Activated CD8-positive, alpha-beta memory T cell treated with anti-CD3 and anti-CD28 coated beads, Interleukin-2, amount 10 ng/mL, durations not matched to agents 7 days and 5 days (primary cell): Measurements from ENCODE around the gene NTM. TPM values are rescaled to one million over a fixed set of nuclear protein-coding genes. Genes with fewer than 3 reads are reported as not detected.

ENCODE experiments used
- ATAC-seq: fragments of 150-1000 bp; cut with Tn5 transposase; one replicate; pipeline ENCODE4 v1.10.0; 2021; ENCODE audit warnings: moderate library complexity
- CTCF ChIA-PET: fragments of 350-600 bp; sonication (Branson Sonifier 250); formaldehyde crosslinking; loops from one replicate; lab custom pipeline; 2021; ENCODE audit warnings: antibody characterized with exemption; lab: Charles Lee
- DNase-seq: peaks from one replicate; pipeline ENCODE4 v3.0.0-alpha.2; 2020
- H3K27ac Mint-ChIP-seq: one replicate; pipeline ENCODE4 v1.8.0; 2021; ENCODE audit warnings: mild to moderate bottlenecking, mixed read lengths
- H3K27me3 Mint-ChIP-seq: one replicate; pipeline ENCODE4 v1.8.0; 2021; ENCODE audit warnings: mixed read lengths
- H3K36me3 Mint-ChIP-seq: one replicate; pipeline ENCODE4 v1.8.0; 2021; ENCODE audit warnings: mild to moderate bottlenecking, mixed read lengths
- H3K4me1 Mint-ChIP-seq: one replicate; pipeline ENCODE4 v1.8.0; 2021; ENCODE audit warnings: mixed read lengths
- H3K4me3 Mint-ChIP-seq: one replicate; pipeline ENCODE4 v1.8.0; 2021; ENCODE audit warnings: mild to moderate bottlenecking, moderate library complexity, mixed read lengths
- H3K9me3 Mint-ChIP-seq: one replicate; pipeline ENCODE4 v1.8.0; 2022; ENCODE audit warnings: low read depth, mixed read lengths
- total RNA-seq, 2 experiments: library from RNA; stranded (reverse); gene quantifications; one replicate each; pipeline ENCODE4 v1.2.3, GENCODE V29; 2021

Gene NTM
- total RNA-seq, 2 experiments from 2014 or later = not detected

- Mint-ChIP-seq H3K27me3 (no peaks in the 10 kb centered on the region), H3K4me3 (no peak overlapping the region), H3K27ac (no peak overlapping the region), H3K9me3 (peaks cover 8% of the 10 kb centered on the region), H3K4me1 (no peaks in the 10 kb centered on the region), H3K36me3 (no peaks in the 10 kb centered on the region)
- CTCF ChIA-PET = no interaction called here
- ATAC-seq (no peak), DNase-seq (no peak)
Observed at GRCh38 chr11:131866535-131867400, 496.4 kb downstream of the NTM start.

GRCh38 chr11:131867457-131868257, 497.2 kb downstream of the NTM start:
- no peak overlapping the region for H3K27ac Mint-ChIP-seq
- H3K36me3 Mint-ChIP-seq = no peaks in the 10 kb centered on the region
- H3K27me3 Mint-ChIP-seq = no peaks in the 10 kb centered on the region
- DNase-seq (no peak), ATAC-seq (no peak)
- H3K4me1 Mint-ChIP-seq = no peaks in the 10 kb centered on the region
- CTCF ChIA-PET = interaction anchor here (0.6 kb wide), 1 partner anchor 161 kb away, joined by 4 read pairs; no protein-coding TSS in a partner anchor
- H3K4me3 Mint-ChIP-seq = no peak overlapping the region
- peaks cover 8% of the 10 kb centered on the region for H3K9me3 Mint-ChIP-seq

GRCh38 chr11:131868629-131869507, 498.5 kb downstream of the NTM start:
- Mint-ChIP-seq H3K9me3 (peaks cover 8% of the 10 kb centered on the region), H3K4me1 (no peaks in the 10 kb centered on the region), H3K4me3 (no peak overlapping the region), H3K27ac (no peak overlapping the region), H3K27me3 (no peaks in the 10 kb centered on the region), H3K36me3 (no peaks in the 10 kb centered on the region)
- DNase-seq (no peak), ATAC-seq (no peak)
- CTCF ChIA-PET = no interaction called here

- CTCF ChIA-PET = no interaction called here
Observed at GRCh38 chr11:131870305-131870704, 499.9 kb downstream of the NTM start.

GRCh38 chr11:131871006-131871405, 500.6 kb downstream of the NTM start:
- Mint-ChIP-seq H3K9me3 (peaks cover 6% of the 10 kb centered on the region), H3K4me3 (no peak overlapping the region), H3K36me3 (no peaks in the 10 kb centered on the region), H3K4me1 (no peaks in the 10 kb centered on the region), H3K27me3 (no peaks in the 10 kb centered on the region), H3K27ac (no peak overlapping the region)
- ATAC-seq = no peak
- no peak for DNase-seq
- CTCF ChIA-PET = no interaction called here

More at GRCh38 chr11:131870305-131870704, 499.9 kb downstream of the NTM start:
- no peak overlapping the region for H3K27ac Mint-ChIP-seq
- no peak for ATAC-seq
- H3K4me1 Mint-ChIP-seq = no peaks in the 10 kb centered on the region
- peaks cover 8% of the 10 kb centered on the region for H3K9me3 Mint-ChIP-seq
- no peaks in the 10 kb centered on the region for H3K36me3 Mint-ChIP-seq
- no peak overlapping the region for H3K4me3 Mint-ChIP-seq
- H3K27me3 Mint-ChIP-seq = no peaks in the 10 kb centered on the region
- DNase-seq = no peak

- Mint-ChIP-seq H3K27ac (no peak overlapping the region), H3K36me3 (no peaks in the 10 kb centered on the region), H3K4me1 (no peaks in the 10 kb centered on the region), H3K27me3 (no peaks in the 10 kb centered on the region), H3K4me3 (no peak overlapping the region), H3K9me3 (no peaks in the 10 kb centered on the region)
- ATAC-seq (no peak), DNase-seq (no peak)
- CTCF ChIA-PET = no interaction called here
Observed at GRCh38 chr11:131874070-131874469, 503.7 kb downstream of the NTM start.

- Mint-ChIP-seq H3K9me3 (no peaks in the 10 kb centered on the region), H3K36me3 (no peaks in the 10 kb centered on the region), H3K27ac (no peak overlapping the region), H3K4me3 (no peak overlapping the region), H3K4me1 (no peaks in the 10 kb centered on the region), H3K27me3 (no peaks in the 10 kb centered on the region)
- ATAC-seq (no peak), DNase-seq (no peak)
- CTCF ChIA-PET = no interaction called here
Observed at GRCh38 chr11:131875611-131876010, 505.2 kb downstream of the NTM start.

GRCh38 chr11:131877246-131877942, 507.0 kb downstream of the NTM start:
- no peaks in the 10 kb centered on the region for H3K27me3 Mint-ChIP-seq
- H3K27ac Mint-ChIP-seq = no peak overlapping the region
- CTCF ChIA-PET = no interaction called here
- no peaks in the 10 kb centered on the region for H3K9me3 Mint-ChIP-seq
- DNase-seq (no peak), ATAC-seq (no peak)
- no peaks in the 10 kb centered on the region for H3K36me3 Mint-ChIP-seq
- no peak overlapping the region for H3K4me3 Mint-ChIP-seq
- H3K4me1 Mint-ChIP-seq = no peaks in the 10 kb centered on the region

- Mint-ChIP-seq H3K4me1 (no peaks in the 10 kb centered on the region), H3K27me3 (no peaks in the 10 kb centered on the region), H3K27ac (no peak overlapping the region), H3K4me3 (no peak overlapping the region), H3K36me3 (no peaks in the 10 kb centered on the region), H3K9me3 (no peaks in the 10 kb centered on the region)
- no peak for ATAC-seq
- DNase-seq = no peak
- CTCF ChIA-PET = no interaction called here
Observed at GRCh38 chr11:131880316-131880715, 509.9 kb downstream of the NTM start.

- Mint-ChIP-seq H3K27me3 (no peaks in the 10 kb centered on the region), H3K27ac (no peak overlapping the region), H3K36me3 (no peaks in the 10 kb centered on the region), H3K4me1 (no peaks in the 10 kb centered on the region), H3K4me3 (no peak overlapping the region), H3K9me3 (no peaks in the 10 kb centered on the region)
- no peak for DNase-seq
- ATAC-seq = no peak
- CTCF ChIA-PET = no interaction called here
Observed at GRCh38 chr11:131880976-131881375, 510.6 kb downstream of the NTM start.

GRCh38 chr11:131883332-131883731, 512.9 kb downstream of the NTM start:
- H3K36me3 Mint-ChIP-seq = no peaks in the 10 kb centered on the region
- ATAC-seq (no peak), DNase-seq (no peak)
- H3K27ac Mint-ChIP-seq = no peak overlapping the region
- CTCF ChIA-PET = no interaction called here
- no peaks in the 10 kb centered on the region for H3K27me3 Mint-ChIP-seq
- H3K4me3 Mint-ChIP-seq = no peak overlapping the region
- no peaks in the 10 kb centered on the region for H3K4me1 Mint-ChIP-seq
- no peaks in the 10 kb centered on the region for H3K9me3 Mint-ChIP-seq

- Mint-ChIP-seq H3K9me3 (no peaks in the 10 kb centered on the region), H3K4me3 (no peak overlapping the region), H3K27ac (no peak overlapping the region), H3K27me3 (no peaks in the 10 kb centered on the region), H3K36me3 (no peaks in the 10 kb centered on the region), H3K4me1 (no peaks in the 10 kb centered on the region)
- no peak for DNase-seq
- CTCF ChIA-PET = no interaction called here
- no peak for ATAC-seq
Observed at GRCh38 chr11:131884461-131885073, 514.2 kb downstream of the NTM start.
